Airway epithelial cell (primary cell): Measurements from ENCODE around the gene PRDX4. TPM values are rescaled to one million over a fixed set of nuclear protein-coding genes. Genes with fewer than 3 reads are reported as not detected.

ENCODE experiments used
- total RNA-seq: library from RNA; depleted of rRNA; stranded (reverse); fragments of >200 nt; gene quantifications from 2 replicates; pipeline ENCODE4 v1.2.3, GENCODE V29; 2015

PRDX4 gene
- 179 and 211 TPM in 2 replicates for total RNA-seq

DNA sequence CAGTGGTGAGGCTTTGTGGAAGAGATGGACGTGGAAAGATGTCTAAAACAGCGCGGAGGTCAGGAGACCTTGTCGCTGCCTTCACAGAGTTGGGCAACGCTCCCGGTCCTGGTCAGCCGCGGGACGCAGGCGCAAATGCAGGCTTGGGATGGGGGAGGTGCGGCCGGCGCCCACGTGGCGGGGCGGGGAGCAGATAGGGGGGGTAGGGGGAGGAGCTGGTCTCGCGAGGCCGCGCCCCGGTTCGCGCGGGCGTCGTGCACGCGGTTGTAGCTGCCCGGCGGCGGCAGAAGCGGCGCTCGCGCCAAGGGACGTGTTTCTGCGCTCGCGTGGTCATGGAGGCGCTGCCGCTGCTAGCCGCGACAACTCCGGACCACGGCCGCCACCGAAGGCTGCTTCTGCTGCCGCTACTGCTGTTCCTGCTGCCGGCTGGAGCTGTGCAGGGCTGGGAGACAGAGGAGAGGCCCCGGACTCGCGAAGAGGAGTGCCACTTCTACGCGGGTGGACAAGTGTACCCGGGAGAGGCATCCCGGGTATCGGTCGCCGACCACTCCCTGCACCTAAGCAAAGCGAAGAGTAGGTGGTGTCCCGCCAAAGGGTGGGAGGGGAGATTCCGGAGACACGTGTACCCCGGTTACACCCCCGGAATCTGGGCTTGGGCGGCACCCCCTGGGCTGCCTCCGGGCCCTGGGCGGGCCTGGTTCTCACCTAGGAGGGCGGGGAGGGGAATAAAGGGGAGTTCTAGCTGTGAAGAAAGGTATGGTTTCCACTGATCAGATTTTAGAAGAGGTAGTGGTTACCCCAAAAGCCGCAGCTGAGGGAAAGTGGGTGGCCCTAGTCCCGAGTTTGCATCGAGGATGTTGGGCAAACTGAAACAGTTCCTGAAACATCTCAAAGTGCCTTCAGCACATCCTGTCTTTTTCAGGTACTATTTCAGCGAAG lies at the start of gene PRDX4:
Gene PRDX4 (plus strand): TSS at position 255 of the 939 bp plus-strand sequence. CDS start 78 bp downstream, at position 333.

Other genes with a start within 250 kb of the PRDX4 start
- gene ACOT9, start 75.8 kb downstream of the PRDX4 start, total RNA-seq = 47.2 and 52.5 TPM in 2 replicates
- gene SAT1, start 115.7 kb downstream of the PRDX4 start, total RNA-seq = 819 and 1,194 TPM in 2 replicates
- gene APOO, start 240.4 kb downstream of the PRDX4 start, total RNA-seq = 19.7 and 20.5 TPM in 2 replicates
- gene CXorf58, start 240.5 kb downstream of the PRDX4 start, total RNA-seq = not detected in 2 replicates